ENCODE measurements around the gene BCL6B.

BCL6B gene

GRCh38 chr17:7014995-7015958 lies 7.6 kb upstream of the BCL6B start:
- H4K20me1 ChIP-seq (ENCODE audit: insufficient read depth, low read length): peaks cover 11% of the 10 kb centered on the region; the same call in 1 of the 2 replicates
- H3K4me2 ChIP-seq (ENCODE audit: insufficient read depth, low read length): peak overlapping the region; percentile 94
- TF ChIP-seq EZH2 (IDR thresholded peaks at IDR 0.05; ENCODE audit: borderline replicate concordance, low read depth, low read length, severe bottlenecking) (no peak), CTCF (IDR thresholded peaks at IDR 0.05; ENCODE audit: borderline replicate concordance, extremely low read depth, low read length, poor library complexity, severe bottlenecking) (no peak)
- H3K36me3 ChIP-seq (ENCODE audit: insufficient read depth, low read length): peaks cover 31% of the 10 kb centered on the region
- peak overlapping the region; percentile 35 to 98 for H3K4me3 ChIP-seq (ENCODE audit: low read depth in 1 of 2, low read length in 2 of 2)
- H3K27ac ChIP-seq (ENCODE audit: low read length): peak overlapping the region; percentile 99
- DNase-seq (peak; percentile 86), ATAC-seq (ENCODE audit: insufficient read depth, low read depth) (peak; percentile 56)
- H2AFZ ChIP-seq (ENCODE audit: low read depth, low read length): peak overlapping the region; percentile 85
- H3K4me1 ChIP-seq (ENCODE audit: insufficient read depth, low read length): peaks cover 60% of the 10 kb centered on the region
- H3K9ac ChIP-seq (ENCODE audit: low read depth, low read length): peak overlapping the region; percentile 85
- no peaks in the 10 kb centered on the region for H3K27me3 ChIP-seq (ENCODE audit: insufficient read depth, low read length, poor library complexity)
- peaks cover 50% of the 10 kb centered on the region for H3K79me2 ChIP-seq (ENCODE audit: insufficient read depth, low read length)
- no peaks in the 10 kb centered on the region for H3K9me3 ChIP-seq (ENCODE audit: insufficient read depth, low read length, severe bottlenecking)

GRCh38 chr17:7016418-7016817 lies 6.4 kb upstream of the BCL6B start:
- Histone ChIP-seq H3K27ac (ENCODE audit: low read length) (peak overlapping the region; percentile 99), H3K36me3 (ENCODE audit: insufficient read depth, low read length) (peaks cover 24% of the 10 kb centered on the region), H2AFZ (ENCODE audit: low read depth, low read length) (no peak overlapping the region), H3K79me2 (ENCODE audit: insufficient read depth, low read length) (peaks cover 39% of the 10 kb centered on the region), H3K4me3 (ENCODE audit: low read depth in 1 of 2, low read length in 2 of 2) (peak overlapping the region in 1 of 2 experiments; percentile 98; a peak in 2 of 4 replicates), H3K9me3 (ENCODE audit: insufficient read depth, low read length, severe bottlenecking) (no peaks in the 10 kb centered on the region), H3K9ac (ENCODE audit: low read depth, low read length) (peak overlapping the region; percentile 85), H3K4me1 (ENCODE audit: insufficient read depth, low read length) (peaks cover 52% of the 10 kb centered on the region), H3K27me3 (ENCODE audit: insufficient read depth, low read length, poor library complexity) (no peaks in the 10 kb centered on the region), H3K4me2 (ENCODE audit: insufficient read depth, low read length) (peak overlapping the region; percentile 94), H4K20me1 (ENCODE audit: insufficient read depth, low read length) (peaks cover 4% of the 10 kb centered on the region; the same call in 1 of the 2 replicates)
- ATAC-seq (ENCODE audit: insufficient read depth, low read depth) (no peak), DNase-seq (no peak)
- TF ChIP-seq EZH2 (IDR thresholded peaks at IDR 0.05; ENCODE audit: borderline replicate concordance, low read depth, low read length, severe bottlenecking) (no peak), CTCF (IDR thresholded peaks at IDR 0.05; ENCODE audit: borderline replicate concordance, extremely low read depth, low read length, poor library complexity, severe bottlenecking) (no peak)

- no peaks in the 10 kb centered on the region for H3K27me3 ChIP-seq (ENCODE audit: insufficient read depth, low read length, poor library complexity)
- ATAC-seq (ENCODE audit: insufficient read depth, low read depth): no peak
- no peak for DNase-seq
- H3K27ac ChIP-seq (ENCODE audit: low read length): peak overlapping the region; percentile 99
- no peak overlapping the region for H2AFZ ChIP-seq (ENCODE audit: low read depth, low read length)
- peaks cover 32% of the 10 kb centered on the region for H3K79me2 ChIP-seq (ENCODE audit: insufficient read depth, low read length)
- H3K9ac ChIP-seq (ENCODE audit: low read depth, low read length): no peak overlapping the region; the same call in 1 of the 2 replicates
- no peak for TF ChIP-seq EZH2 (IDR thresholded peaks at IDR 0.05; ENCODE audit: borderline replicate concordance, low read depth, low read length, severe bottlenecking)
- no peak for TF ChIP-seq CTCF (IDR thresholded peaks at IDR 0.05; ENCODE audit: borderline replicate concordance, extremely low read depth, low read length, poor library complexity, severe bottlenecking)
- peaks cover 4% of the 10 kb centered on the region; the same call in 1 of the 2 replicates for H4K20me1 ChIP-seq (ENCODE audit: insufficient read depth, low read length)
- H3K4me3 ChIP-seq (ENCODE audit: low read depth in 1 of 2, low read length in 2 of 2): no peak overlapping the region
- H3K4me1 ChIP-seq (ENCODE audit: insufficient read depth, low read length): peaks cover 54% of the 10 kb centered on the region
- no peaks in the 10 kb centered on the region for H3K9me3 ChIP-seq (ENCODE audit: insufficient read depth, low read length, severe bottlenecking)
- peaks cover 24% of the 10 kb centered on the region for H3K36me3 ChIP-seq (ENCODE audit: insufficient read depth, low read length)
- H3K4me2 ChIP-seq (ENCODE audit: insufficient read depth, low read length): 0 out of 2 replicates have a peak overlapping the region, but pooled peaks have one; percentile 94
Measured at GRCh38 chr17:7016886-7017826, 5.7 kb upstream of the BCL6B start.

Measured in DND-41 (cell line).